HG03025 (cell line): ENCODE measurements around the gene LRRC42.
"Not testable (repeated sequence)": the region's sequence is repeated elsewhere in the genome, so short reads cannot be mapped to it uniquely, and the experiment has no call there.

Experiments used
- ATAC-seq: cut with Tn5 transposase; IDR thresholded peaks from one replicate; pipeline ENCODE4 v1.9.1; 2021; ENCODE audit warnings: mild to moderate bottlenecking, moderate library complexity; ENCODE audit not compliant: unreplicated experiment, low FRiP score

The LRRC42 gene

GRCh38 chr1:53964109-53964508 is 18.0 kb downstream of the LRRC42 start:
- no peak for ATAC-seq

- no peak for ATAC-seq
Measured at GRCh38 chr1:53966794-53967193, 20.6 kb downstream of the LRRC42 start.

DNA sequence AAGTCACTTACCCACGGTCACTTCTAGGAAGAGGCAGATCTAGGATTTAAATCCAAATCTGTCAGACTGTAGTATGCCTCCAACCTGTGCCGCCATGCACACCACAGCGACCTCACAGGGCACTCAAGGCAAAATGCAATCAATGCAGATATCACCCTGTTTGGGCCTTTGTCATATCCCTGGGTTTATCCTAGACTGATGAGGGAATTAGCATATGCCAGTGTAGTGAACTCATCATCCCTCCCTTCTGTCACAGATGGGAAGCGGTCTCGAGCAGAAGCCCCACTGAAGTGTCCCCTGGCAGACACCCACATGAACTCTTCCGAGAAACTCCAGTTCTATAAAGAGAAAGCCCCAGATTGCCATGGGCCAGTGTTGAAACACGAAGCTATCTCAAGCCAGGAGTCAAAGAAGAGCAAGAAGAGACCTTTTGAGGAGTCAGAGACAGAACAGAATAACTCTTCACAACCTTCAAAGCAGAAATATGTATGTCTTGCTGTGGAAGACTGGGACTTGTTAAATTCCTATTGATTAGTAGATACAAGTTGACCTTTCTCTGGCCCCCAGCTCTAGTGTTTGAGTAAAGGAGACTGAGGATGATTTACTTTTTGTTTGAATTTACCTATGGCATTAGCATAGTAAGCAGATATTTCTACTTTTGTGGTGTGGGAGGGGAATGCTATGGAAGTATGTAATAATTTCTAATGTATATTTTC is 21.4 kb downstream of the LRRC42 start:
- ATAC-seq: no peak

- no peak for ATAC-seq
Measured at GRCh38 chr1:53968125-53968513, 22.0 kb downstream of the LRRC42 start.

- ATAC-seq: not testable (repeated sequence)
Measured at GRCh38 chr1:53969323-53969722, 23.2 kb downstream of the LRRC42 start.

GRCh38 chr1:53971718-53972117 is 25.6 kb downstream of the LRRC42 start:
- no peak for ATAC-seq

- ATAC-seq: no peak
Measured at GRCh38 chr1:53975861-53976260, 29.7 kb downstream of the LRRC42 start.

GRCh38 chr1:53979712-53980450 is 33.7 kb downstream of the LRRC42 start:
- ATAC-seq: no peak

GRCh38 chr1:53981220-53981619 is 35.1 kb downstream of the LRRC42 start:
- no peak for ATAC-seq

DNA sequence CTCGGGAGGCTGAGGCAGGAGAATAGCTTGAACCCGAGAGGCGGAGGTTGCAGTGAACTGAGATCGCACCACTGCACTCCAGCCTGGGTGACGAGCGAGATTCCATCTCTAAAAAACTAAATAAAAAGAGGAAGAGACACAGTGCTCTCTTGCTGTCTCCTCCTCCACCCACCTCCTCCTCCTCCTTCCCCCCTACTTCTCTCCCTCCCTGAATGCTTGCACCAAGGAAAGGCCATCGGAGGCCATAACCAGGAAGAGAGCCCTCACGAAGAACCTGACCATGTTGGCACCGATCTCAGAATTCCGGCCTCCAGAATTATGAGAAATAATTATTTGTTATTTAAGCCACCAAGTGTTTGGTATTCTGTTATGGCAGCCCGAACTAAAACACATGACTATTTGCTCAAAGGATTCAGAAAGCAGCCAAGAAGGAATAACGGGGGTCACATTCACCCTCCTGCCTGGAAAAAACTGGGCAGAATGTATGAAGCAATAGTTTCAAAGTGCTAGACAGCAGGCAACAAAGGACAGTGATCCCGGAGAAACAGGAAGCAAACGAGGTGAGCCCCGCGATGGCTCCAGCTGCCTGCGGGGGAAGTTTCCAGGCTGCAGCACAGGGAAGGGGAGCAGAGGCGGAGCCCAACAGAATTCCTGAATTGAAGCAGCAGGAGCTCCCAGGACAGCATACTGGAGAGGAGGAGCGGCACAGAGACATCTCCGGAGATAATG is 36.0 kb downstream of the LRRC42 start:
- ATAC-seq: no peak

DNA sequence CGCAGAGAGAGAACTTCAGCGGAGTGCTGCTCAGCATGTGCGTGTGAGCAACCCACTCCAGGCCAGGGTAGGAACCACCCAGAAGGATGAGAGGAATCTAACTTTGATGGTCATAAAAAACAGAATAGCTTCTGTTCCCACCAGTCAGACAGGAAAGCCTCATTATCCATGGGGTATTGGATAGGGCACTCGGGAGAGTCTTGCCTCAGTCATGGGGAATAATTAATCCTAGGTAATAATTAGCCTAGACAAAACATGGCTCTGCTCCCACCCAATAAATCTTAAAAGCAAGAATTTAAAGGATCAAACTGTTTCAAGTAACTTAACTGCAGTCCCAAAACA is 36.6 kb downstream of the LRRC42 start:
- ATAC-seq: no peak

DNA sequence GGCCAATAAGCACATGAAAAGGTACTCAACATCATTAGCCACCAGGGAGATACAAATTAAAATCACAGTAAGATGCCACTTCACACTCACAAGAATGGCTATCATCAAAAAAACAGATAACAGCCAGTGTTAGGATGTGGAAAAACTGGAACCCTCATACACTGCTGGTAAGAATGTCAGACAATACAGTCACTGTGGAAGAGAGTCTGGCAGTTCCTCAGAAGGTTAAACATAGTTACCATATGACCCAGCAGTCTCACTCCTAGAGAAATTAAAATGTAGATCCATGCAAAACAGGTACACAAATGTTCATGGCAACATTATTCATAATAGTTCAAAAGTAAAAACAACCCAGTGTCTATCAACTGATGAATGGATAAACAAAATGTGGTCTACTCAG is 38.6 kb downstream of the LRRC42 start:
- ATAC-seq: no peak

- ATAC-seq: no peak
Measured at GRCh38 chr1:53986458-53986857, 40.3 kb downstream of the LRRC42 start.

GRCh38 chr1:53987880-53988279 is 41.7 kb downstream of the LRRC42 start:
- no peak for ATAC-seq

DNA sequence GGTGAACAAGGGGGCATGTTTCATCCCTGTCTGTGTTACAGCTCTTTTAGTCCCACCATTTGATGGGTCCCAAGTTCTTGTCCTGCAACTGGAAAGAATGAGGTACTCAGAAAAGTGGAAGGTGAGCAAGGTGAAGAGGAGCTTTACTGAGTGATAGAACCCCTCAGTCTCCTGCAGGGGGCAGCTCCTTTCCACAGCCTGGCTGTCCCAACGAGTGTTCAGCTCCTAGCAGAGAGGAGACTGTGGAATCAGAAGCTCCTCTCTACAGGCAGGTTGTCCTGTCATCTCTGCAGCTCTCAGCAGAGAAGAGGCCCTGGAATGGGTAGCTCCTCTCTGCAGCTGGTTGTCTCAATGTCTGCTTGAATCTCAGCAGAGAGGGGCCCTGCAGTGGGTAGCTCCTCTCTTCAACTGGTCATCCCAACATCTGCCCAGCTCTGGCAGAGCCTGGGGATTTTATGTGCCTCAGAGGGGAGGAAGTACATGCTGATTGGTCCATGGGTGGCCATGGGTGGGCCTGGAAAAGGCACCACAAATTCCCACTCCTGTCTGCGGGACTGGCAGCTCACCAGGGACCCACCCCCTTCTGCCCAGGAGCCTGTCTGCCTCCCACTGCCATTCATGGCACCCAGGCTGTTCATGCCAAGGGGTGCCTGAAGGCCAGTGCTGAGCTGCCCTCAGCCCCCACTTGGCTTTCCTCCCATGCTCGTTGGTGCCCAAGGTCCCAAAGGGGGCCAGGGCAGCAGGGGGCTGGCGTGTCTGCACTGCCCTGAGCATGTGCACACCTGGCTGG is 46.1 kb downstream of the LRRC42 start:
- ATAC-seq: no peak

DNA sequence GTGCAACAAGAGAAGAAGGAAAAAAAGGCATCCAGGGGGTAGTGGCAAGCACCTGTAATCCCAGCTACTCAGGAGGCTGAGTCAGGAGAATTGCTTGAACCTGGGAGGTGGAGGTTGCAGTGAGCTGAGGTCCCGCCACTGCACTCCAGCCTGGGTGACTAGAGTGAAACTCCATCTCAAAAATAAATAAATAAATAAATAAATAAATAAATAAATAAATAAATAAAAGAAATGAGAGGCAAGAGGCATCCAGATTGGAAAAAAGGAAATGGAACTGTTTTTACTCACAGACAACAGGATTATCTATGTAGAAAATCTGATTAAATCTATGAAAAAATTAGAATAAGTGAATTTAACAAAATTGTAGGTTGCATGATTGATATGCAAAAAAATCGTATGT is 48.4 kb downstream of the LRRC42 start:
- not testable (repeated sequence) for ATAC-seq

GRCh38 chr1:53995683-53996082 is 49.5 kb downstream of the LRRC42 start:
- no peak for ATAC-seq

DNA sequence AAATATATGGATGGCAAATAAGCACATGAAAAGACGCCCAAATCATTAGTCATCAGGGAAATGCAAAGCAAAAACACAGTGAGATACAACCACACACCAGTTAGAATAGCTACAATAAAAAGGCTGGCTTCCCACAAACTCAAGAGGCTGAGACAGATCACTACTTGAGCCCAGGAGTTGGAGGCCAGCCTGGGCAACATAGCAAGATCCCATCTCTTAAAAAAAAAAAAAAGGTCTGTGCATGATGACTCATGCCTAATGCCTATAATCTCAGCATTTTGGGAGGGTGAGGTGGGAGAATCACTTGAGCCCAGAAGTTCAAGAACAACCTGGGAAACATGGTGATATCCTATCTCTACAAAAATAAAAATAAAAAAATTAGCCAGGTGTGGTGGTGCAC is 52.1 kb downstream of the LRRC42 start:
- no peak for ATAC-seq

DNA sequence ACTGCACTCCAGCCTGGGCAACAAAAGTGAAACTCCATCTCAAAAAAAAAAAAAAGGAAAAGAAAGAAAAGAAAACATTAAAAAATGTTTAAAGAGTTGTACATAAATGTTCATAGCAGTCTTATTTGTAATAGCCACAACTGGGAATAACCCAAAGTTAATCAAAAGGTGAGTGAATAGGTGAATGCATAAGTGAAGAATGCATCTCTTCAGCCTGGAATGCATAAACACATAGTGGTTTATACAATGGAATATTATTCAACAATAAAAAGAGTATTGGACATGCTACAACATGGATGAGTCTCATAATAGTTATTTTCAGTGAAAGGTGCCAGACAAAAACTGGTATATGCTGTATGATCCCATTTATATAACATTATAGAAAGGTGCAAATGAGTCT is 53.8 kb downstream of the LRRC42 start:
- ATAC-seq: no peak

DNA sequence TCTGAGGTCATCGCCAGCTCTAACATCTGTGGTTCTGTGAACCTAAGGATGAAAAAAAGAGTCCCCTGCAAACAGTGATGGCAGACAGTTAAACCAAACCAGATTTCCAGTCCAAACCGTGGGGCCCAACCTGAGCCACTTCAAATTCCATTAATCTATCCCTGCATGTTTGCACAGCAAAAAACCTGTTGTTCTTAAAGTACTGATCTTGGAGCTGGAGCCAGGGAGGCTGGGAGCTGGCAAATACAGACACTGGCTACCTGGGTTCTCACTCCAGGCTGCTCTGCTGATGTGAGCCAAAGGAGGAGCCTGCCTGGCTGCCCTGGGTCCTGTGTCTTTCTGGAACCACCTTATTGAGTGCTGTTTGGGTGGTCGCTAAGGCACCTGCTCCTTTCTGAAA is 55.4 kb downstream of the LRRC42 start:
- ATAC-seq: no peak
